HCT116 (cell line): ENCODE data around the gene RNF41.

Experiments used
- CEBPB ChIP-seq: IDR thresholded peaks from 2 replicates; pipeline ENCODE4 v1.6.1; 2012; ENCODE audit warnings: low read depth
- CTCF ChIP-seq, 3 experiments: fragments of 200-600 bp in 1 of 3; sonication (generic) in 1 of 3; IDR thresholded peaks in 2 of 3; conservative IDR thresholded peaks in 1 of 3; 2 replicates each; pipeline ENCODE4 v1.5.1; 2012 to 2017; ENCODE audit warnings: low read depth in 2 of 3, low read length in 2 of 3, antibody characterized with exemption in 1 of 3, borderline replicate concordance in 1 of 3, control low read depth in 1 of 3, mild to moderate bottlenecking in 1 of 3, mixed read lengths in 1 of 3, mixed run types in 1 of 3, moderate library complexity in 1 of 3; ENCODE audit not compliant: insufficient read depth in 1 of 3
- EGR1 ChIP-seq: IDR thresholded peaks from 2 replicates; pipeline ENCODE4 v1.6.1; 2012; ENCODE audit warnings: low read depth
- EZH2 ChIP-seq: fragments of 200-600 bp; sonication (generic); IDR thresholded peaks from 2 replicates; pipeline ENCODE4 v1.6.1; 2017; ENCODE audit warnings: antibody characterized with exemption, mixed run types
- EZH2phosphoT487 ChIP-seq: fragments of 200-600 bp; IDR thresholded peaks from 2 replicates; pipeline ENCODE4 v1.6.1; 2018; ENCODE audit warnings: antibody characterized with exemption, borderline replicate concordance
- JUND ChIP-seq: IDR thresholded peaks from 2 replicates; pipeline ENCODE4 v1.6.1; 2012
- POLR2A ChIP-seq: IDR thresholded peaks from 2 replicates; pipeline ENCODE4 v1.7.0; 2011; ENCODE audit warnings: borderline replicate concordance; ENCODE audit not compliant: insufficient read depth, insufficient read length; ENCODE audit errors: extremely low read depth
- POLR2AphosphoS5 ChIP-seq: IDR thresholded peaks from 2 replicates; pipeline ENCODE4 v1.6.1; 2011; ENCODE audit warnings: mild to moderate bottlenecking, low read depth, low read length, moderate library complexity
- RAD21 ChIP-seq: IDR thresholded peaks from 2 replicates; pipeline ENCODE4 v1.6.1; 2012; ENCODE audit warnings: low read depth, mild to moderate bottlenecking
- SIN3A ChIP-seq: IDR thresholded peaks from 2 replicates; pipeline ENCODE4 v1.6.1; 2012; ENCODE audit warnings: low read depth
- SP1 ChIP-seq: IDR thresholded peaks from 2 replicates; pipeline ENCODE4 v1.6.1; 2012; ENCODE audit warnings: low read depth
- YY1 ChIP-seq: IDR thresholded peaks from 2 replicates; pipeline ENCODE4 v1.6.1; 2011; ENCODE audit warnings: low read length, low read depth, moderate library complexity, mild to moderate bottlenecking; ENCODE audit not compliant: insufficient replicate concordance; ENCODE audit errors: extremely low read depth
- TF ChIP-seq, protein P1 (sequence below): IDR thresholded peaks from 2 replicates; pipeline ENCODE4 v1.6.1; 2012; ENCODE audit warnings: low read depth

GRCh38 chr12:56266693-56267442 is 45.1 kb upstream of the RNF41 start, which contains the start of gene COQ10A:
- TF ChIP-seq EZH2phosphoT487 (no peak), RAD21 (peak; percentile 49), CTCF (IDR thresholded peaks at IDR 0.05 in 2 of 3, conservative IDR thresholded peaks at IDR 0.05 in 1 of 3; ENCODE audit: borderline replicate concordance in 1 of 3, insufficient read depth in 1 of 3, low read depth in 2 of 3, low read length in 2 of 3) (peak; percentile 45 to 72 (median 54)), EZH2 (no peak), YY1 (peak; percentile 13), POLR2A (peak; percentile 86), CEBPB (no peak), SP1 (no peak; the same call in 1 of the 2 replicates), SIN3A (peak; percentile 67; the same call in 1 of the 2 replicates), JUND (no peak), POLR2AphosphoS5 (peak; percentile 84), EGR1 (no peak)
- TF ChIP-seq, protein P1, sequence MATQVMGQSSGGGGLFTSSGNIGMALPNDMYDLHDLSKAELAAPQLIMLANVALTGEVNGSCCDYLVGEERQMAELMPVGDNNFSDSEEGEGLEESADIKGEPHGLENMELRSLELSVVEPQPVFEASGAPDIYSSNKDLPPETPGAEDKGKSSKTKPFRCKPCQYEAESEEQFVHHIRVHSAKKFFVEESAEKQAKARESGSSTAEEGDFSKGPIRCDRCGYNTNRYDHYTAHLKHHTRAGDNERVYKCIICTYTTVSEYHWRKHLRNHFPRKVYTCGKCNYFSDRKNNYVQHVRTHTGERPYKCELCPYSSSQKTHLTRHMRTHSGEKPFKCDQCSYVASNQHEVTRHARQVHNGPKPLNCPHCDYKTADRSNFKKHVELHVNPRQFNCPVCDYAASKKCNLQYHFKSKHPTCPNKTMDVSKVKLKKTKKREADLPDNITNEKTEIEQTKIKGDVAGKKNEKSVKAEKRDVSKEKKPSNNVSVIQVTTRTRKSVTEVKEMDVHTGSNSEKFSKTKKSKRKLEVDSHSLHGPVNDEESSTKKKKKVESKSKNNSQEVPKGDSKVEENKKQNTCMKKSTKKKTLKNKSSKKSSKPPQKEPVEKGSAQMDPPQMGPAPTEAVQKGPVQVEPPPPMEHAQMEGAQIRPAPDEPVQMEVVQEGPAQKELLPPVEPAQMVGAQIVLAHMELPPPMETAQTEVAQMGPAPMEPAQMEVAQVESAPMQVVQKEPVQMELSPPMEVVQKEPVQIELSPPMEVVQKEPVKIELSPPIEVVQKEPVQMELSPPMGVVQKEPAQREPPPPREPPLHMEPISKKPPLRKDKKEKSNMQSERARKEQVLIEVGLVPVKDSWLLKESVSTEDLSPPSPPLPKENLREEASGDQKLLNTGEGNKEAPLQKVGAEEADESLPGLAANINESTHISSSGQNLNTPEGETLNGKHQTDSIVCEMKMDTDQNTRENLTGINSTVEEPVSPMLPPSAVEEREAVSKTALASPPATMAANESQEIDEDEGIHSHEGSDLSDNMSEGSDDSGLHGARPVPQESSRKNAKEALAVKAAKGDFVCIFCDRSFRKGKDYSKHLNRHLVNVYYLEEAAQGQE = no peak
